ENCODE data around the gene CD8A. TPM values are rescaled to one million over a fixed set of nuclear protein-coding genes. Genes with fewer than 3 reads are reported as not detected.
A peak's percentile ranks its signal among the peaks of the same experiment; 100 is the strongest.

The CD8A gene
- total RNA-seq, 1 donor from 2014 or later: 0.34 TPM

DNA sequence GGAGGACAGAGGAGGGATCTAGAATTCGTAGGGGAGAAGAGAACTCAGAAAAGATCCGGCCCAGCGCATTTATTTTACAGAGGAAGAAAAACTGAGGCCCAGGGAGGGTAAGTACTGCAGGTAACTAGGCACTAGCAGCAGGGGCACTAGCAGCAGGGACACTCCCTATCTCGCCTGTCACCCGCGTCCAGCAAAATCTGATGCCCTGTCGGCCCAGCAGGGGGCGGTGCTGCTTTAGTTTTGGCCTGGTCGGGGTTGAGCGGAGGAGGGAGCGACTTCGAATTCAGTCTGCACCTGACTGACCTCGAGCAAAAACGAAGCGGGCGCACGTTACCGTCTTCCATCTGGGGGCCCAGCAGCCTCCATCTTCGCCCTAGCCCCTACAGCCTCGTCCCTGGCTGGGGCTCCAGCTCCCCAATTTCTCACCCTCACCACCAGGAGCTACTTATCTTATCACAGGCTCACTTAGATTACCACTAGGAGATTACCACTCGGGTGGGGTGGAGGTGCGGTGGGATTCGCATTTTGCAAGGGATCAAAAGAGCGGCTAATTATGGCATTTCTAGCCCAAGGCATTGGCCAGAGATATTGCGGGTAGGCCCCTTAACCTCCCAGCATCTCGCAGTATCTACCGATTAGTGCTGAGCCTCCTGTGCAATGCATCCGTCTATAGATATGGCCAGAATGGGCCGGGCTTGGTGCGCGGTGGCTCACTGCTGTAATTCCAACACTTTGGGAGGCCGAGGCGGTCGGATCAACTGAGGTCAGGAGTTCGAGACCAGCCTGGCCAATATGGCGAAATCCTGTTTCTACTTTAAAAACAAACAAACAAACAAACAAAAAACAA lies 17.8 kb upstream of the CD8A start:
- Histone ChIP-seq H3K9me3 (ENCODE audit: low read depth) (no peaks in the 10 kb centered on the region), H3K4me1 (peaks cover 4% of the 10 kb centered on the region), H3K27me3 (peaks cover 43% of the 10 kb centered on the region), H3K36me3 (no peaks in the 10 kb centered on the region), H3K4me3 (peak overlapping the region; percentile 49), H4K20me1 (ENCODE audit: low read depth) (no peaks in the 10 kb centered on the region), H3F3A (ENCODE audit: low read depth) (peaks cover 5% of the 10 kb centered on the region), H3K4me2 (peak overlapping the region; percentile 99), H3K27ac (no peak overlapping the region), H3K79me2 (ENCODE audit: low read depth) (no peaks in the 10 kb centered on the region), H3K9ac (no peak overlapping the region), H2AFZ (replicated peaks) (peak overlapping the region; percentile 96)
- Mint-ChIP-seq H3K4me1 (peaks cover 6% of the 10 kb centered on the region), H3K9me3 (no peaks in the 10 kb centered on the region), H3K27me3 (ENCODE audit: insufficient read depth, low read depth) (peaks cover 8% of the 10 kb centered on the region), H3K36me3 (no peaks in the 10 kb centered on the region), H3K4me3 (peak overlapping the region; percentile 94), H3K27ac (no peak overlapping the region)
- TF ChIP-seq, protein P1, sequence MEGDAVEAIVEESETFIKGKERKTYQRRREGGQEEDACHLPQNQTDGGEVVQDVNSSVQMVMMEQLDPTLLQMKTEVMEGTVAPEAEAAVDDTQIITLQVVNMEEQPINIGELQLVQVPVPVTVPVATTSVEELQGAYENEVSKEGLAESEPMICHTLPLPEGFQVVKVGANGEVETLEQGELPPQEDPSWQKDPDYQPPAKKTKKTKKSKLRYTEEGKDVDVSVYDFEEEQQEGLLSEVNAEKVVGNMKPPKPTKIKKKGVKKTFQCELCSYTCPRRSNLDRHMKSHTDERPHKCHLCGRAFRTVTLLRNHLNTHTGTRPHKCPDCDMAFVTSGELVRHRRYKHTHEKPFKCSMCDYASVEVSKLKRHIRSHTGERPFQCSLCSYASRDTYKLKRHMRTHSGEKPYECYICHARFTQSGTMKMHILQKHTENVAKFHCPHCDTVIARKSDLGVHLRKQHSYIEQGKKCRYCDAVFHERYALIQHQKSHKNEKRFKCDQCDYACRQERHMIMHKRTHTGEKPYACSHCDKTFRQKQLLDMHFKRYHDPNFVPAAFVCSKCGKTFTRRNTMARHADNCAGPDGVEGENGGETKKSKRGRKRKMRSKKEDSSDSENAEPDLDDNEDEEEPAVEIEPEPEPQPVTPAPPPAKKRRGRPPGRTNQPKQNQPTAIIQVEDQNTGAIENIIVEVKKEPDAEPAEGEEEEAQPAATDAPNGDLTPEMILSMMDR (IDR thresholded peaks at IDR 0.05): peak; percentile 89
- TF ChIP-seq EZH2phosphoT487 (IDR thresholded peaks at IDR 0.05): no peak
- peak; percentile 90 for DNase-seq (ENCODE audit: low spot score)

DNA sequence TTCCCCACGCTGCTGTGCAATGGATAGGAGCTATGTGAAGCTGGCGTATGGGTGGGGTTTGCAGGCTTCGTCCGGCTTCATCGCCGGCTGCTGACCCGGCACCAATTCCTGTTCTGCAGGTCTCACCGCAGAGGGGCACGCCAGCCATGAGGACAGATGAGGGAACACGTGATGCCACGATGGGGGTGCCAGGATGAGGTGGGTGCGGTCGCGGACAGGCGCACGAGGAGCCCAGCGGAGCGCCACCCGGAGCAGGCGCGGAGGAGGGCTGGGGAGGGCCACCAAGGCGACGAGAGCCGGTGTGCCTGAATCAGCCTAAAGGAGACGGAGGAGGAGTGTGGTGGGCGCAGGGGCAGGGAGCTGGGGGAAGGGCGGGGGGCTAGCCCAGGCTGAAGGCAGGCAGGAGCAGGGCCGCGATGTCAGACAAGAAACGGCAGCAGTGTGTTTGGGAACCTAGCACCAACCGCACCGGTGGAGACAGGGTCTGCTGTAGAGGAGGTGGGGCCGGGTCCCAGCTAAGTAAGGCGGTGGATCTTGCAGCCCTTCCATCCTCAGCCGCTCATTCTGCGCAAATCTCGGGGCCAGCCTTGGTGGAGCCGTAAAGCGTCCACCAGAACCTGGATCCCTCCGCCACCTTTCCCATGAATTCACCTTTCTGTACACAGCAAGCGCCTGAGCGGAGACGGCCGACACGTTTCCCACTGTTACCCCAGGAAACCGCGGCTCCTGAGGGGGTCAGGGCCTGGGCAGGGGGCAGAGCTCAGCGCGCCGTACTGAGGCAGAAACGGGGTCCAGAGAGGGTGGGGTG lies 17.0 kb upstream of the CD8A start:
- H3K36me3 ChIP-seq: no peaks in the 10 kb centered on the region
- no peak overlapping the region for H3K27ac ChIP-seq
- no peaks in the 10 kb centered on the region for H4K20me1 ChIP-seq (ENCODE audit: low read depth)
- Mint-ChIP-seq H3K27me3 (ENCODE audit: insufficient read depth, low read depth) (peaks cover 10% of the 10 kb centered on the region), H3K4me3 (peak overlapping the region; percentile 94), H3K36me3 (no peaks in the 10 kb centered on the region), H3K4me1 (peaks cover 6% of the 10 kb centered on the region), H3K9me3 (no peaks in the 10 kb centered on the region), H3K27ac (peak overlapping the region; percentile 36)
- TF ChIP-seq EZH2 (IDR thresholded peaks at IDR 0.05): no peak
- TF ChIP-seq, protein P1 (IDR thresholded peaks at IDR 0.05): no peak
- peaks cover 43% of the 10 kb centered on the region for H3K27me3 ChIP-seq
- no peaks in the 10 kb centered on the region for H3K79me2 ChIP-seq (ENCODE audit: low read depth)
- H2AFZ ChIP-seq (replicated peaks): peak overlapping the region; percentile 96
- H3F3A ChIP-seq (ENCODE audit: low read depth): peaks cover 5% of the 10 kb centered on the region
- peak overlapping the region; percentile 49 for H3K4me3 ChIP-seq
- H3K4me2 ChIP-seq: peak overlapping the region; percentile 99
- peak; percentile 73 for DNase-seq (ENCODE audit: low spot score)
- H3K4me1 ChIP-seq: peaks cover 4% of the 10 kb centered on the region
- no peak overlapping the region for H3K9ac ChIP-seq
- no peaks in the 10 kb centered on the region for H3K9me3 ChIP-seq (ENCODE audit: low read depth)

DNA sequence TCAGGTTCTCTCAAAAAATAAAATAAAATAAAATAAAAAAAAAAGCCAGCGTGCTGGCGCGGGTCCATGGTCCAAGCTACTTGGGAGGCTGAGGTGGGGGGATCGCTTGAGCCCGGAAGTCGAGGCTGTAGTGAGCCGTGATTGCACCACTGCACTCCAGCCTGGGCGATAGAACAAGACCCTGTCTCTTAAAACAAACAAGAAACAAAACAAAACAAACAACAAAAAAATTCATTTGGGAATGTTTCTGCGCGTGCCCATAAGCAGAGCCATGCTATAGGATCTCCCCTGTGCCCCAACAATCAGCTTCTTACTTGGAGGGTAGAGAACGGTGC lies 16.4 kb upstream of the CD8A start:
- Histone ChIP-seq H3K4me2 (peak overlapping the region; percentile 99), H3F3A (ENCODE audit: low read depth) (peaks cover 5% of the 10 kb centered on the region), H3K4me3 (peak overlapping the region; percentile 49), H3K79me2 (ENCODE audit: low read depth) (no peaks in the 10 kb centered on the region), H3K27ac (no peak overlapping the region), H3K9me3 (ENCODE audit: low read depth) (no peaks in the 10 kb centered on the region), H4K20me1 (ENCODE audit: low read depth) (no peaks in the 10 kb centered on the region), H2AFZ (replicated peaks) (peak overlapping the region; percentile 96), H3K9ac (no peak overlapping the region), H3K36me3 (no peaks in the 10 kb centered on the region), H3K4me1 (peaks cover 3% of the 10 kb centered on the region), H3K27me3 (peaks cover 43% of the 10 kb centered on the region)
- Mint-ChIP-seq H3K27ac (no peak overlapping the region), H3K4me3 (peak overlapping the region; percentile 94), H3K9me3 (no peaks in the 10 kb centered on the region), H3K27me3 (ENCODE audit: insufficient read depth, low read depth) (peaks cover 10% of the 10 kb centered on the region), H3K4me1 (peaks cover 6% of the 10 kb centered on the region), H3K36me3 (no peaks in the 10 kb centered on the region)
- TF ChIP-seq EZH2phosphoT487 (IDR thresholded peaks at IDR 0.05) (no peak), EZH2 (IDR thresholded peaks at IDR 0.05) (no peak)
- TF ChIP-seq, protein P1 (IDR thresholded peaks at IDR 0.05): no peak
- DNase-seq (ENCODE audit: low spot score): no peak
